SIG-M5 treated with dmso at 0.1 percent for 504 hours (cell line): ENCODE results near the gene ZNF497.
"Not testable (repeated sequence)": the region's sequence is repeated elsewhere in the genome, so short reads cannot be mapped to it uniquely, and the experiment has no call there.

Experiments
- DNase-seq: peaks from one replicate; lab custom pipeline; 2025; ENCODE audit not compliant: unreplicated experiment; lab: John Stamatoyannopoulos, UW

Gene ZNF497

GRCh38 chr19:58394821-58395219 is 32.3 kb upstream of the ZNF497 start:
- no peak for DNase-seq

GRCh38 chr19:58393725-58394033 is 31.1 kb upstream of the ZNF497 start:
- no peak for DNase-seq

DNA sequence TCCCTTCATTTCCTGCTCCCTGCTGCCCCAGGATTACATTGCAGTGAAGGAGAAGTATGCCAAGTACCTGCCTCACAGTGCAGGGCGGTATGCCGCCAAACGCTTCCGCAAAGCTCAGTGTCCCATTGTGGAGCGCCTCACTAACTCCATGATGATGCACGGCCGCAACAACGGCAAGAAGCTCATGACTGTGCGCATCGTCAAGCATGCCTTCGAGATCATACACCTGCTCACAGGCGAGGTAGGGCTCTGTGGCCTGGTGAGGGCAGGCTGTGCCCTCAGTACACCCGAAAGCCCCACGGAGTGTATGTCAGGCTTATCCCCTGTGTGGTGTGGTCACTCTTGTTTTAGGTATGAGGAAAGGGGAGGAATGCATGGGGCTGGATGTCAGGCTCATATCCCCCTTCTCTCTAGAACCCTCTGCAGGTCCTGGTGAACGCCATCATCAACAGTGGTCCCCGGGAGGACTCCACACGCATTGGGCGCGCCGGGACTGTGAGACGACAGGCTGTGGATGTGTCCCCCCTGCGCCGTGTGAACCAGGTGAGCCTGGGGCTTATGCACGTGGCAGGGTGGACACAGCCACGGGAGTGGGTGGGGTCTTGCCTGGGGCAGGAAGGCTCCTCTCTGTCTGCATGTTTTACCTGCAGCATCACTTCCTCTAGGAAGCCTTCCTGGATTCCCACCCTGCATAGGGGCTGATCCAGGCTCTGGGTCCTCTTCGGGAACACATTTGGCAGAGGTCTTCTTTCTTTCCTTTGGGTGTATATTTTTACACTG is 30.6 kb upstream of the ZNF497 start:
- no peak for DNase-seq

DNA sequence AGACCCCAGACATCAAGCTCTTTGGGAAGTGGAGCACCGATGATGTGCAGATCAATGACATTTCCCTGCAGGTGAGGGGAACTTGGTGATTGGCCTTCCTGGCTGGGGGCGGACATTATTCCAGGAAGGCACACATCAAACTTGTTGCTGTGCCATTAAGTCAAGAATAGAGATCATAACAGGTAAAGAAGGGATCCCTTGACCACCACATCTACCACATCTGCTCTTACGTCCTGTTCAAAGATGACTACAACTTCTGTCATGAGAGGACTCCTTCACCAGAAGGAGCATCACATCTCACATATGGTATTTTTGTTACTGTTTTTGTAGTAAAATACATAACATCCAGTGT is 25.6 kb upstream of the ZNF497 start:
- no peak for DNase-seq

DNA sequence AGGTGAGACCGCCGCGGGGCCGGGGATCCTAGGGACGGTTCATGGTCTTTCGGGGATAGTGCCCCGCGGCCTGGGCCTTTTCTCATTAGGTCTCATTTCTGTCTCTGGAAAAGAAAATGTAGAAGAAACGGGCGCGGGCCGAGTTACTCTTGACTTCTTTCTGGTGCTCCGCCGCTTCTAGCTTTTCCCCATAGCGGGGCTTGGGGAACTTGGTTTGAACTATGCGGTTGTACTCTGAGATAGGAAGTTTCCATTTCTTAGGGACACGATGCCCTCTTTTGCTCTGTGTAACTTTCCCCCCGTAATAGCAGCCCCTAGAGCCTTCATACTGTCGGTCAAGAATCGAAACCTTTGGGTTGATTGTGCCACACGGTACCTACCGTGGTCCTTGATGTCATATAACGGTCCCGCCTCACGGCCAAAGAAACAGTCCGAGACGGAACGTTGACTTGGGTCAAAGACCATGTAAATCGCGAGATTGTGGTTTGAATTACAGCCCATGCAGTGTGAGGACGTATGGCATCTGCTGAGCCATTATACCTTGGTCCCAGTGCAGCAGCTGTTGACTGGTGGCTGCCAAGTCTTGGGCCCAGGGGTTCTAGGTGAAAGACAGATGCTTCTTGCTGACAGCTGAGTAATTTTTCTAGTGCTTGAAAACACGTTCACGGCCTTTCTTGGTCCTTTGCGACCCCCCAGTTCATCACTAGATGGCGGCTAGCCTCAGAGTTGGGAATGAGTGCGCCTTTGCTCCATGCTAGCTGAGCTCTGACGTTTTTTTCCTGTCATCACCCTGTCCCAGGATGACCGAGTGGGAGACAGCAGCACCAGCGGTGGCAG is 25.0 kb upstream of the ZNF497 start:
- DNase-seq = peak; percentile 14

DNA sequence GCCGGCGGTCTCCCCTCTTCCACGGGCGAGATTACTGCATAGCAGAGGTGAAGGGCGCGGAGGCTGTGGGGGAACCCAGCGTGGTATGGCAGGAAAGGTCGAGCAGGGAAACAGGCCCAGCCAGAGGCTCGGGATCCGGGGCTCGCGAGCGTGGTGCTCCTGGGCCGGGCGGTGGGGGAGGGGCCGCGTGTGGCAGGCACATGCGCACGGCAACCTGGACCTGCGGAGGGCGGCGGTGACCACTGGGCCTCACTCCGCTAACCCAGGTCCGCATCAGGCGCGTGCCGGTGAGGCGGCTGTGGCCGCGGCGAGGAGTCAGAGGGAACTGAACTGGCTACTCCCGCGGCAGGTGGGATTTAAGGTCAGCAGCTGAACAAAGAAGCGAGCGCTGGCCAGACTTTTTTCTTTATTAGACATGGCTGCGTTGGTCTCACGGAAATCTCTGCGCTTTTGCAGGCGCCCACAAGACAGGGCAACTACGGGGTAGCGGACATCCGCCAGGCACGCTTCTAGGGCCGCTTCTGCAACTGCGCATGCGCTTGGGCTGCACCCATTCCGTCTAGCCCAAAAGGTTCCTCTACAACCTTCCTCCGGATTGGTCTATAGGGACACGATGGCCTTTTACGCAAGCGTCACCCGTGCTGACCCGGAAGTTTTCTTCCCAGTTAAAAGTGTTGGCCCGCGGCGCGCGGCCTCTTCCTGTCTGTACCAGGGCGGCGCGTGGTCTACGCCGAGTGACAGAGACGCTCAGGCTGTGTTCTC is 24.2 kb upstream of the ZNF497 start, which contains the start of gene RPS5:
Gene RPS5 (plus strand): TSS at position 694 of the 762 bp plus-strand sequence. CDS start 869 bp downstream, outside the sequence.
- DNase-seq = peak; percentile 98

- DNase-seq = no peak
Measured at GRCh38 chr19:58385891-58386575, 23.5 kb upstream of the ZNF497 start.

DNA sequence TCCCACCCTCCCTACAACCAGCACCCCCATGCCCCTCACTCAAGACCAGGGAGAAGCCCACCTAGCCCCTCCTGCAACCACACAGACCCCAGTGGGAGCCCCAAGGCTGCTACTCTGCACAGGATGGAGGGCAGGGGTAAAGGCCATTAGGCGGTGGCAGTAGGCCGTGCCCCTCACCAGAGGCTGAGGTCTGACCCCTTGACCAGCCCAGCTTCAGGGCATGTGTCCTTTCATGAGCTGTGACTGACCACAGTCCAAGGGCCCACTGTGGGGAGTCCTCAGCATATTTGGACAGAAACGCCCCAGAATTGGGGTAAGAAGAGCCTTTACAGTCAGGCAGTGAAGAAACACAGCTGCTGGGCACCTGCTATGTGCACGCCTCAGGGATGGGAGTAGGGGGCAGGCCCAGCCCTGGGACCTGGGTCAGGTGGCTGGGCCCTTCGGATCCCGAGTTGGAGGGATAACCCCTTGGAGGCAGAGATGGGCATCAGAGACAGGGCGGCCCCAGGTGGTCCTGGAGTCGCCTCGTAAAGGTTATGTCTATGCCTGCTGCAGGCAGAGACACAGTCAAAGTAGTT is 22.9 kb upstream of the ZNF497 start:
- DNase-seq = no peak

GRCh38 chr19:58382997-58383603 is 20.5 kb upstream of the ZNF497 start:
- no peak for DNase-seq

- DNase-seq = no peak
Measured at GRCh38 chr19:58381460-58382212, 19.1 kb upstream of the ZNF497 start.

DNA sequence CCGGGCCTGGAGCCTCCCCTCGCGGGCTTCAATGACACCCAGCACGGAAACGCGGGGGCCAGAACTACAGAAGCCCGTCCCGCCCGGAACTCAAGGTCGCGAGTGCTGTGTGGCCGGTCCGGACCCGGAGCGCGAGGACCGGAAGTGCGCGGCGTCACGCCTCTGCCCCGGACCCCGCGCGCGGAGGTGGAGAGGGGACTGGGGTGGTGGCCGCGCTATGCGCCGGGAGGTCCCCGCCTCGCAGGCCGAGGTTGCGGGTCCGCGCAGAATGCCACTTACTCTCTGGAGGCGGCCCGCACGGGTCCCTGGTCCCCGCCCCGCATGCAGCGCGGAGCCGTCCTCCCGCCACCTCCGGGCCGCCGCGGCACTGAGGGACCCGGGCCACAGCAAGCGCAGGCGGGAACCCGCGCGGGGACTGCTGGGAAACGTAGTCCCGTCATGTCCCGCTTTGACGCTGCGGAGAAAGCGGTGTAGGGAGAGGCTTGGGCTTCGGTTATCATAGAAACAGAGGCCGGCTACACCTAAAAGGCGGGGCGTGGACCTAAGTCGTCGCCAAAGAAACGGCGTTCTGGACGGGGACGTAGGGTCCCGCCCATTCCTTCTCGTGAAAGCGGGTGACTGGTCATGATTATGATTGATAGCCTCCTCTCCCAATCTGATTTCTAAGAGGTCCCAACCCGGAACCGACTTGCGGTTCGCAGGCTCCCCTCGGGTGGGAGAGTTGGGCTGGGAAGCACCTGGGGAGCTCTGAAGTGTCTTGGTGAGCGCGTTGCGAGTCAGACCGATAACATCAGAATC is 18.3 kb upstream of the ZNF497 start, which contains the start of gene ZNF837:
Gene ZNF837 (minus strand): TSS at position 369 of the 798 bp plus-strand sequence. CDS start 11,698 bp downstream, outside the sequence.
- peak; percentile 99 for DNase-seq

DNA sequence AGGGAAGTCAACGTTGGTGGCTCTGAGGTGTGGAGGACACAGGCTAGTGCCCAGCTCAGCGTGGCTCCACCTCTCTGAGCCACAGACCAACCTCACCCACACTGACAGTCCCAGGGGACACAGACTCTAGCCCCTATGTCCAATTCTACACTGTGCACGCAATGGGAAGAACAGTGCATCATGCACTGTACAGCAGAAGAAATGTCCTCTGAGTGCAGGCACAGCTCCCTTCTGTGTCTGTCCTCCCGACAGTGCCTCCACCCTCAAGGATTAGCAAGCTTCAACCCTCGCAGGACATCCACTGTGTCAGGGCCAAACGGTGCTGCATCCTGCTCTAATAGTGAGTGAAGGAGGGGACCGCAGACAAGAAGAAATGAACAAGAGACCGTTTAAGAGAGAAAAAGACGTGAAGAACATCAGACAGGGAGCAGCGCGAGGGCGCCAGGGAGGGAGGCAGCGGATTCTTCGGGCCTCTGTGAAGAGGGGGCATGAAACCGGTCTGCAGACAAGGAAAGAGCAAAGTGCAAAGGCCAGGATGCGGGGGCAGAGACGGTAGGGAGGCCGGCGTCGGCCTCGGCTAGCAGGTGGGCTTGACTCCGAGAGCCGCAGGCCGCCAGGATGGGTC is 17.6 kb upstream of the ZNF497 start:
- DNase-seq = no peak

GRCh38 chr19:58379246-58379645 is 16.7 kb upstream of the ZNF497 start:
- DNase-seq = no peak

DNA sequence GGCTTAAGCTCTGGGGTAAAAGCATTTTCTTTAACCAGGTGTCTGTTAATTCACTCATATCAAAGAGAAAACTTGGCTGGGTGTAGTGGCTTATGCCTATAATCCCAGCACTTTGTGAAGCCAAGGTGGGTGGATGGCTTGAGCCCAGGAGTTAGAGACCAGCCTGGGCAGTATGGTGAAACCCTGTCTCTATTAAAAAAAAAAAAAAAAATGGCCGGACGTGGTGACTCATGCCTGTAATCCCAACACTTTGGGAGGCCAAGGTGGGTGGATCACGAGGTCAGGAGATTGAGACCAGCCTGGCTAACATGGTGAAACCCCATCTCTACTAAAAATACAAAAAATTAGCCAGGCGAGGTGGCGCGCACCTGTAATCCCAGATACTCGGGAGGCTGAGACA is 14.2 kb upstream of the ZNF497 start:
- DNase-seq = not testable (repeated sequence)

GRCh38 chr19:58374200-58374599 is 11.6 kb upstream of the ZNF497 start:
- peak; percentile 37 for DNase-seq

GRCh38 chr19:58372311-58373133 is 10.0 kb upstream of the ZNF497 start:
- peak; percentile 9 for DNase-seq
